ENCODE measurements around the gene ZBTB39. TPM values are rescaled to one million over a fixed set of nuclear protein-coding genes. Genes with fewer than 3 reads are reported as not detected.

Gene ZBTB39
- total and polyA plus RNA-seq, 2 experiments from 2014 or later, result 1.5 to 3.9 TPM

GRCh38 chr12:56951582-56952339, 54.6 kb downstream of the ZBTB39 start:
- Histone ChIP-seq H4K20me1 (ENCODE audit: insufficient read depth) (no peaks in the 10 kb centered on the region), H3K9me2 (ENCODE audit: insufficient read depth) (no peaks in the 10 kb centered on the region), H2AFZ (no peak overlapping the region), H3K4me3 (no peak overlapping the region), H3K27me3 (replicated peaks; ENCODE audit: insufficient read depth) (peaks cover 20% of the 10 kb centered on the region), H3K27ac (no peak overlapping the region), H3K36me3 (ENCODE audit: low read depth) (no peaks in the 10 kb centered on the region), H3K4me2 (ENCODE audit: unreplicated experiment) (no peak overlapping the region), H3K79me2 (ENCODE audit: insufficient read depth) (no peaks in the 10 kb centered on the region), H3K9me3 (ENCODE audit: low read depth) (no peaks in the 10 kb centered on the region), H3K4me1 (ENCODE audit: insufficient read depth) (no peaks in the 10 kb centered on the region), H3K9ac (no peak overlapping the region), H3F3A (ENCODE audit: insufficient read depth) (no peaks in the 10 kb centered on the region)
- in situ Hi-C loops (cut with MboI), result no loop called here
- 61 to 62% methylated on average over 11 of the region's 11 CpGs for WGBS, 2 experiments (ENCODE audit: low coverage in 1 of 2, low lambda C conversion rate in 2 of 2, missing lambda C conversion rate in 2 of 2)
- no peak for DNase-seq
- TF ChIP-seq EZH2 (IDR thresholded peaks at IDR 0.05; ENCODE audit: insufficient read depth, poor library complexity, severe bottlenecking) (no peak), EZH2phosphoT487 (IDR thresholded peaks at IDR 0.05; ENCODE audit: insufficient read depth, low read depth) (no peak)

GRCh38 chr12:56948881-56949280, 57.5 kb downstream of the ZBTB39 start:
- DNase-seq, result no peak
- Histone ChIP-seq H3K9me3 (ENCODE audit: low read depth) (no peaks in the 10 kb centered on the region), H4K20me1 (ENCODE audit: insufficient read depth) (no peaks in the 10 kb centered on the region), H3K4me1 (ENCODE audit: insufficient read depth) (no peaks in the 10 kb centered on the region), H3F3A (ENCODE audit: insufficient read depth) (no peaks in the 10 kb centered on the region), H3K36me3 (ENCODE audit: low read depth) (no peaks in the 10 kb centered on the region), H2AFZ (no peak overlapping the region), H3K9ac (no peak overlapping the region), H3K4me3 (no peak overlapping the region), H3K27ac (no peak overlapping the region), H3K9me2 (ENCODE audit: insufficient read depth) (no peaks in the 10 kb centered on the region), H3K27me3 (replicated peaks; ENCODE audit: insufficient read depth) (peaks cover 7% of the 10 kb centered on the region; the same call in 1 of the 2 replicates), H3K79me2 (ENCODE audit: insufficient read depth) (no peaks in the 10 kb centered on the region), H3K4me2 (ENCODE audit: unreplicated experiment) (no peak overlapping the region)
- WGBS, 2 experiments (ENCODE audit: low coverage in 1 of 2, low lambda C conversion rate in 2 of 2, missing lambda C conversion rate in 2 of 2), result 77 to 91% methylated on average over 2 of the region's 2 CpGs
- no peak for TF ChIP-seq EZH2 (IDR thresholded peaks at IDR 0.05; ENCODE audit: insufficient read depth, poor library complexity, severe bottlenecking)
- no peak for TF ChIP-seq EZH2phosphoT487 (IDR thresholded peaks at IDR 0.05; ENCODE audit: insufficient read depth, low read depth)
- in situ Hi-C loops (cut with MboI), result no loop called here

Other genes starting within 250 kb of the ZBTB39 start
- gene HSD17B6, start 243.2 kb downstream of the ZBTB39 start, total RNA-seq (2014; rRNA removed; shearing (Covaris generic)), result 0.22 and 4.3 TPM in 2 replicates
- 0.51 and 0.94 TPM in 2 replicates for gene HSD17B6, start 243.2 kb downstream of the ZBTB39 start, polyA plus RNA-seq (2016; fragmentation: Nextera tagmentation; extraction: Ambion mirVana)
- not detected in 2 replicates for gene SDR9C7, start 72.1 kb downstream of the ZBTB39 start, total RNA-seq (2014; rRNA removed; shearing (Covaris generic))
- not detected in 2 replicates for gene SDR9C7, start 72.1 kb downstream of the ZBTB39 start, polyA plus RNA-seq (2016; fragmentation: Nextera tagmentation; extraction: Ambion mirVana)
- not detected in 2 replicates for gene RDH16, start 48.9 kb downstream of the ZBTB39 start, total RNA-seq (2014; rRNA removed; shearing (Covaris generic))
- gene RDH16, start 48.9 kb downstream of the ZBTB39 start, polyA plus RNA-seq (2016; fragmentation: Nextera tagmentation; extraction: Ambion mirVana), result not detected in 2 replicates
- not detected in 2 replicates for gene TAC3, start 10.0 kb upstream of the ZBTB39 start, total RNA-seq (2014; rRNA removed; shearing (Covaris generic))
- not detected in 2 replicates for gene TAC3, start 10.0 kb upstream of the ZBTB39 start, polyA plus RNA-seq (2016; fragmentation: Nextera tagmentation; extraction: Ambion mirVana)
- gene MYO1A, start 43.6 kb upstream of the ZBTB39 start, total RNA-seq (2014; rRNA removed; shearing (Covaris generic)), result not detected in 2 replicates
- gene MYO1A, start 43.6 kb upstream of the ZBTB39 start, polyA plus RNA-seq (2016; fragmentation: Nextera tagmentation; extraction: Ambion mirVana), result not detected in 2 replicates
- gene NEMP1, start 72.2 kb upstream of the ZBTB39 start, total RNA-seq (2014; rRNA removed; shearing (Covaris generic)), result 6.4 and 7.6 TPM in 2 replicates
- 5.9 and 6.6 TPM in 2 replicates for gene NEMP1, start 72.2 kb upstream of the ZBTB39 start, polyA plus RNA-seq (2016; fragmentation: Nextera tagmentation; extraction: Ambion mirVana)
- gene NAB2, start 82.6 kb upstream of the ZBTB39 start, total RNA-seq (2014; rRNA removed; shearing (Covaris generic)), result 88.7 and 107 TPM in 2 replicates
- 21.6 and 22.8 TPM in 2 replicates for gene NAB2, start 82.6 kb upstream of the ZBTB39 start, polyA plus RNA-seq (2016; fragmentation: Nextera tagmentation; extraction: Ambion mirVana)
- 95.1 and 103 TPM in 2 replicates for gene STAT6, start 104.8 kb upstream of the ZBTB39 start, total RNA-seq (2014; rRNA removed; shearing (Covaris generic))
- 67.4 and 70.7 TPM in 2 replicates for gene STAT6, start 104.8 kb upstream of the ZBTB39 start, polyA plus RNA-seq (2016; fragmentation: Nextera tagmentation; extraction: Ambion mirVana)
- gene LRP1, start 121.9 kb upstream of the ZBTB39 start, total RNA-seq (2014; rRNA removed; shearing (Covaris generic)), result 257 and 296 TPM in 2 replicates
- gene LRP1, start 121.9 kb upstream of the ZBTB39 start, polyA plus RNA-seq (2016; fragmentation: Nextera tagmentation; extraction: Ambion mirVana), result 161 and 166 TPM in 2 replicates
- not detected in 2 replicates for gene LRP1-AS, start 141.1 kb upstream of the ZBTB39 start, total RNA-seq (2014; rRNA removed; shearing (Covaris generic))
- 0.60 TPM in 1 of 2 replicates, not detected in the other for gene LRP1-AS, start 141.1 kb upstream of the ZBTB39 start, polyA plus RNA-seq (2016; fragmentation: Nextera tagmentation; extraction: Ambion mirVana)
- gene NXPH4, start 210.2 kb upstream of the ZBTB39 start, total RNA-seq (2014; rRNA removed; shearing (Covaris generic)), result 5.6 and 5.7 TPM in 2 replicates
- gene NXPH4, start 210.2 kb upstream of the ZBTB39 start, polyA plus RNA-seq (2016; fragmentation: Nextera tagmentation; extraction: Ambion mirVana), result 5.4 and 6.7 TPM in 2 replicates
- gene SHMT2, start 223.2 kb upstream of the ZBTB39 start, total RNA-seq (2014; rRNA removed; shearing (Covaris generic)), result 272 and 341 TPM in 2 replicates
- gene SHMT2, start 223.2 kb upstream of the ZBTB39 start, polyA plus RNA-seq (2016; fragmentation: Nextera tagmentation; extraction: Ambion mirVana), result 184 and 185 TPM in 2 replicates
- gene STAC3, start 244.6 kb upstream of the ZBTB39 start, total RNA-seq (2014; rRNA removed; shearing (Covaris generic)), result 0.32 and 1.3 TPM in 2 replicates
- 0.35 and 0.52 TPM in 2 replicates for gene STAC3, start 244.6 kb upstream of the ZBTB39 start, polyA plus RNA-seq (2016; fragmentation: Nextera tagmentation; extraction: Ambion mirVana)

Data from GM23248 (cell line).